ENCODE results near the gene NPAS3.

The NPAS3 gene

GRCh38 chr14:32968972-32969544 is 30.4 kb downstream of the NPAS3 start:
- no peak for DNase-seq (ENCODE audit: low read depth in 1 of 2, low spot score in 1 of 2)
- no peak for TF ChIP-seq SPI1 (IDR thresholded peaks at IDR 0.05; ENCODE audit: borderline replicate concordance, low read depth)
- no peak for TF ChIP-seq REST (IDR thresholded peaks at IDR 0.05; ENCODE audit: insufficient replicate concordance, low read depth)
- TF ChIP-seq POLR2AphosphoS5 (IDR thresholded peaks at IDR 0.05; ENCODE audit: low read depth) = no peak
- no peak for TF ChIP-seq CTCF (IDR thresholded peaks at IDR 0.05; ENCODE audit: insufficient read depth, low read length)
- no peak for TF ChIP-seq GABPA (IDR thresholded peaks at IDR 0.05; ENCODE audit: low read depth)
- Histone ChIP-seq H3K27me3 (ENCODE audit: insufficient read depth, poor library complexity, severe bottlenecking) (no peaks in the 10 kb centered on the region), H3K27ac (replicated peaks) (no peak overlapping the region), H3K4me3 (replicated peaks; ENCODE audit: insufficient read depth, low read length) (no peak overlapping the region)

GRCh38 chr14:32977913-32978312 is 39.2 kb downstream of the NPAS3 start:
- Histone ChIP-seq H3K27ac (replicated peaks) (no peak overlapping the region), H3K27me3 (ENCODE audit: insufficient read depth, poor library complexity, severe bottlenecking) (no peaks in the 10 kb centered on the region), H3K4me3 (replicated peaks; ENCODE audit: insufficient read depth, low read length) (no peak overlapping the region)
- TF ChIP-seq SPI1 (IDR thresholded peaks at IDR 0.05; ENCODE audit: borderline replicate concordance, low read depth) (peak; percentile 46; the same call in 1 of the 2 replicates), GABPA (IDR thresholded peaks at IDR 0.05; ENCODE audit: low read depth) (no peak)
- DNase-seq (ENCODE audit: low read depth in 1 of 2, low spot score in 1 of 2) = no peak

- no peak for DNase-seq (ENCODE audit: low read depth in 1 of 2, low spot score in 1 of 2)
- Histone ChIP-seq H3K27me3 (ENCODE audit: insufficient read depth, poor library complexity, severe bottlenecking) (no peaks in the 10 kb centered on the region), H3K4me3 (replicated peaks; ENCODE audit: insufficient read depth, low read length) (no peak overlapping the region), H3K27ac (replicated peaks) (no peak overlapping the region)
- TF ChIP-seq CTCF (IDR thresholded peaks at IDR 0.05; ENCODE audit: insufficient read depth, low read length) (no peak), POLR2AphosphoS5 (IDR thresholded peaks at IDR 0.05; ENCODE audit: low read depth) (no peak), GABPA (IDR thresholded peaks at IDR 0.05; ENCODE audit: low read depth) (no peak), REST (IDR thresholded peaks at IDR 0.05; ENCODE audit: insufficient replicate concordance, low read depth) (no peak), SPI1 (IDR thresholded peaks at IDR 0.05; ENCODE audit: borderline replicate concordance, low read depth) (no peak)
Measured at GRCh38 chr14:32978691-32979255, 40.1 kb downstream of the NPAS3 start.

GRCh38 chr14:32980178-32980901 is 41.7 kb downstream of the NPAS3 start:
- DNase-seq (ENCODE audit: low read depth in 1 of 2, low spot score in 1 of 2) = no peak
- Histone ChIP-seq H3K27ac (replicated peaks) (no peak overlapping the region), H3K27me3 (ENCODE audit: insufficient read depth, poor library complexity, severe bottlenecking) (no peaks in the 10 kb centered on the region), H3K4me3 (replicated peaks; ENCODE audit: insufficient read depth, low read length) (no peak overlapping the region)
- TF ChIP-seq REST (IDR thresholded peaks at IDR 0.05; ENCODE audit: insufficient replicate concordance, low read depth) = no peak
- no peak for TF ChIP-seq GABPA (IDR thresholded peaks at IDR 0.05; ENCODE audit: low read depth)
- no peak for TF ChIP-seq CTCF (IDR thresholded peaks at IDR 0.05; ENCODE audit: insufficient read depth, low read length)
- no peak for TF ChIP-seq POLR2AphosphoS5 (IDR thresholded peaks at IDR 0.05; ENCODE audit: low read depth)
- TF ChIP-seq SPI1 (IDR thresholded peaks at IDR 0.05; ENCODE audit: borderline replicate concordance, low read depth) = no peak

Measured in HL-60 (cell line).